GM23338 (cell line): Measurements from ENCODE around the gene CCL20. TPM values are rescaled to one million over a fixed set of nuclear protein-coding genes. Genes with fewer than 3 reads are reported as not detected.

Experiments
- ATAC-seq: fragments of 200-7000 bp; cut with Tn5 transposase; 3 replicates; pipeline ENCODE4 v1.9.1; 2020
- DNase-seq: peaks from one replicate; pipeline ENCODE4 v3.0.0-alpha.2; 2015; ENCODE audit warnings: low spot score
- H2AFZ ChIP-seq: fragments of 200-600 bp; sonication (generic); 2 replicates; pipeline ENCODE4 v1.8.0; 2016; ENCODE audit warnings: antibody characterized with exemption, mild to moderate bottlenecking, moderate library complexity
- H3F3A ChIP-seq: fragments of 200-600 bp; sonication (generic); replicated peaks from 2 replicates; pipeline ENCODE4 v1.8.0; 2017; ENCODE audit warnings: antibody characterized with exemption, mixed run types, low read depth
- H3K27ac ChIP-seq: fragments of 200-600 bp; sonication (generic); 2 replicates; pipeline ENCODE4 v1.6.1; 2016; ENCODE audit warnings: low read depth
- H3K27me3 ChIP-seq: fragments of 200-600 bp; sonication (generic); 2 replicates; pipeline ENCODE4 v1.8.0; 2016; ENCODE audit warnings: mild to moderate bottlenecking, mixed run types, moderate library complexity; ENCODE audit not compliant: insufficient read depth
- H3K36me3 ChIP-seq: fragments of 200-600 bp; sonication (generic); 2 replicates; pipeline ENCODE4 v1.8.0; 2016; ENCODE audit warnings: mild to moderate bottlenecking; ENCODE audit not compliant: insufficient read depth
- H3K4me1 ChIP-seq: fragments of 200-600 bp; sonication (generic); 2 replicates; pipeline ENCODE4 v1.8.0; 2016; ENCODE audit warnings: mild to moderate bottlenecking, moderate library complexity; ENCODE audit not compliant: insufficient read depth
- H3K4me2 ChIP-seq: fragments of 200-600 bp; sonication (generic); 2 replicates; pipeline ENCODE4 v1.7.1; 2017; ENCODE audit warnings: mixed run types
- H3K4me3 ChIP-seq: fragments of 200-600 bp; sonication (generic); 2 replicates; pipeline ENCODE4 v1.6.1; 2016; ENCODE audit warnings: mixed run types
- H3K79me2 ChIP-seq: fragments of 200-600 bp; sonication (generic); replicated peaks from 2 replicates; pipeline ENCODE4 v1.8.0; 2017; ENCODE audit warnings: mild to moderate bottlenecking; ENCODE audit not compliant: insufficient read depth
- H3K9me2 ChIP-seq: fragments of 200-600 bp; sonication (generic); 2 replicates; pipeline ENCODE4 v1.8.0; 2017; ENCODE audit not compliant: insufficient read depth
- H4K20me1 ChIP-seq: fragments of 200-600 bp; sonication (generic); replicated peaks from 2 replicates; pipeline ENCODE4 v1.8.0; 2017; ENCODE audit warnings: mild to moderate bottlenecking; ENCODE audit not compliant: insufficient read depth
- H3K27ac Mint-ChIP-seq: 2 replicates; pipeline ENCODE4 v1.8.0; 2020; ENCODE audit warnings: inconsistent platforms, mild to moderate bottlenecking, moderate library complexity, mixed read lengths
- H3K27me3 Mint-ChIP-seq: 3 replicates; pipeline ENCODE4 v1.8.0; 2022; ENCODE audit warnings: low read depth, mild to moderate bottlenecking, moderate library complexity, mixed read lengths, inconsistent platforms; ENCODE audit not compliant: insufficient read depth, poor library complexity
- H3K36me3 Mint-ChIP-seq: 3 replicates; pipeline ENCODE4 v1.8.0; 2021; ENCODE audit warnings: low read depth, mild to moderate bottlenecking, inconsistent platforms, moderate library complexity, mixed read lengths
- H3K4me1 Mint-ChIP-seq: 3 replicates; pipeline ENCODE4 v1.8.0; 2020; ENCODE audit warnings: mild to moderate bottlenecking, inconsistent platforms, mixed read lengths
- H3K4me3 Mint-ChIP-seq: 3 replicates; pipeline ENCODE4 v1.8.0; 2021; ENCODE audit warnings: moderate library complexity, mild to moderate bottlenecking, inconsistent platforms, mixed read lengths
- H3K9me3 Mint-ChIP-seq: 3 replicates; pipeline ENCODE4 v1.8.0; 2020; ENCODE audit warnings: moderate library complexity, mild to moderate bottlenecking, inconsistent platforms, mixed read lengths
- ETS1 ChIP-seq: IDR thresholded peaks from 2 replicates; pipeline ENCODE4 v1.6.1; 2016; ENCODE audit warnings: antibody characterized with exemption
- EZH2 ChIP-seq: fragments of 200-600 bp; sonication (generic); IDR thresholded peaks from one replicate; pipeline ENCODE4 v1.8.0; 2017; ENCODE audit warnings: antibody characterized with exemption, mild to moderate bottlenecking, low read depth; ENCODE audit not compliant: unreplicated experiment
- EZH2phosphoT487 ChIP-seq: fragments of 200-600 bp; sonication (generic); IDR thresholded peaks from one replicate; pipeline ENCODE4 v1.8.1; 2018; ENCODE audit warnings: antibody characterized with exemption; ENCODE audit not compliant: unreplicated experiment
- JUNB ChIP-seq: IDR thresholded peaks from one replicate; pipeline ENCODE4 v1.6.1; 2016; ENCODE audit warnings: antibody characterized with exemption; ENCODE audit not compliant: unreplicated experiment
- NANOG ChIP-seq: IDR thresholded peaks from 2 replicates; pipeline ENCODE4 v1.6.1; 2016; ENCODE audit warnings: antibody characterized with exemption, borderline replicate concordance
- POLR2AphosphoS5 ChIP-seq: IDR thresholded peaks from 2 replicates; pipeline ENCODE4 v1.6.1; 2016; ENCODE audit warnings: antibody characterized with exemption, low read depth
- REST ChIP-seq: IDR thresholded peaks from one replicate; pipeline ENCODE4 v1.6.1; 2018; ENCODE audit warnings: antibody characterized with exemption; ENCODE audit not compliant: unreplicated experiment
- STAT1 ChIP-seq: IDR thresholded peaks from one replicate; pipeline ENCODE4 v1.6.1; 2016; ENCODE audit warnings: antibody characterized with exemption; ENCODE audit not compliant: unreplicated experiment
- ZNF114 ChIP-seq: fragments of 250-450 bp; sonication (Bioruptor Pico); IDR thresholded peaks from 2 replicates; pipeline ENCODE4 v1.5.0; 2020; ENCODE audit warnings: mild to moderate bottlenecking, moderate library complexity
- ZNF462 ChIP-seq: fragments of 250-450 bp; sonication (Bioruptor Pico); IDR thresholded peaks from 2 replicates; pipeline ENCODE4 v1.5.0; 2020; ENCODE audit warnings: mild to moderate bottlenecking, moderate library complexity
- polyA plus RNA-seq: library from polyadenylated mRNA; unstranded; fragments of >200 nt; fragmentation: Nextera tagmentation; extraction: Ambion mirVana; gene quantifications from 2 replicates; pipeline ENCODE4 v1.2.1, GENCODE V29; 2016
- total RNA-seq: library from RNA; depleted of rRNA; stranded (reverse); fragments of >200 nt; shearing (Covaris generic); gene quantifications from 2 replicates; pipeline ENCODE4 v1.2.3, GENCODE V29; 2014

Gene CCL20
- total and polyA plus RNA-seq, 2 experiments from 2014 or later: not detected

GRCh38 chr2:227826019-227826521, 12.4 kb downstream of the CCL20 start (continued):
- no peak for TF ChIP-seq ZNF462

- H3K4me1 ChIP-seq: no peaks in the 10 kb centered on the region
- H3K4me2 ChIP-seq: no peak overlapping the region
- Mint-ChIP-seq H3K4me1 (no peaks in the 10 kb centered on the region), H3K4me3 (no peak overlapping the region), H3K27me3 (no peaks in the 10 kb centered on the region), H3K36me3 (no peaks in the 10 kb centered on the region), H3K9me3 (no peaks in the 10 kb centered on the region; the same call in 2 of the 3 replicates), H3K27ac (no peak overlapping the region)
- ATAC-seq (no peak), DNase-seq (no peak)
- no peak overlapping the region; the same call in 1 of the 2 replicates for H2AFZ ChIP-seq
- no peak overlapping the region for H3K27ac ChIP-seq
- no peaks in the 10 kb centered on the region for H3K9me2 ChIP-seq
- H3K36me3 ChIP-seq: no peaks in the 10 kb centered on the region
- H3K4me3 ChIP-seq: no peak overlapping the region
- TF ChIP-seq POLR2AphosphoS5 (no peak), EZH2phosphoT487 (no peak)
- H3F3A ChIP-seq: no peaks in the 10 kb centered on the region
- no peaks in the 10 kb centered on the region for H3K27me3 ChIP-seq
- no peaks in the 10 kb centered on the region; the same call in 1 of the 2 replicates for H4K20me1 ChIP-seq
- H3K79me2 ChIP-seq: no peaks in the 10 kb centered on the region
Observed at GRCh38 chr2:227826563-227826962, 12.9 kb downstream of the CCL20 start.

GRCh38 chr2:227827143-227827542, 13.5 kb downstream of the CCL20 start:
- H3K4me3 ChIP-seq: no peak overlapping the region
- H3K9me3 Mint-ChIP-seq: no peaks in the 10 kb centered on the region; the same call in 2 of the 3 replicates
- no peak for DNase-seq
- no peak overlapping the region for H3K4me2 ChIP-seq
- H3F3A ChIP-seq: no peaks in the 10 kb centered on the region
- no peaks in the 10 kb centered on the region for H3K27me3 ChIP-seq
- H3K27ac Mint-ChIP-seq: no peak overlapping the region
- no peak for ATAC-seq
- H3K4me1 ChIP-seq: no peaks in the 10 kb centered on the region
- no peak overlapping the region for H2AFZ ChIP-seq
- H3K27ac ChIP-seq: no peak overlapping the region
- no peaks in the 10 kb centered on the region for H3K79me2 ChIP-seq
- H3K4me1 Mint-ChIP-seq: no peaks in the 10 kb centered on the region
- no peaks in the 10 kb centered on the region for H3K36me3 ChIP-seq
- no peak overlapping the region for H3K4me3 Mint-ChIP-seq
- H3K27me3 Mint-ChIP-seq: no peaks in the 10 kb centered on the region
- H3K9me2 ChIP-seq: no peaks in the 10 kb centered on the region
- H4K20me1 ChIP-seq: no peaks in the 10 kb centered on the region; the same call in 1 of the 2 replicates
- H3K36me3 Mint-ChIP-seq: no peaks in the 10 kb centered on the region
- no peak for TF ChIP-seq ETS1
- TF ChIP-seq REST: no peak
- TF ChIP-seq EZH2phosphoT487: no peak
- TF ChIP-seq JUNB: no peak
- no peak for TF ChIP-seq POLR2AphosphoS5
- no peak for TF ChIP-seq STAT1
- TF ChIP-seq EZH2: no peak
- TF ChIP-seq ZNF114 (CRISPR knock-in tag): no peak
- TF ChIP-seq NANOG: no peak
